NCI-H2171 (cell line): ENCODE data around the gene PDE7B.

Source experiments
- DNase-seq: peaks from one replicate; lab custom pipeline; 2025; lab: John Stamatoyannopoulos, UW

PDE7B gene

DNA sequence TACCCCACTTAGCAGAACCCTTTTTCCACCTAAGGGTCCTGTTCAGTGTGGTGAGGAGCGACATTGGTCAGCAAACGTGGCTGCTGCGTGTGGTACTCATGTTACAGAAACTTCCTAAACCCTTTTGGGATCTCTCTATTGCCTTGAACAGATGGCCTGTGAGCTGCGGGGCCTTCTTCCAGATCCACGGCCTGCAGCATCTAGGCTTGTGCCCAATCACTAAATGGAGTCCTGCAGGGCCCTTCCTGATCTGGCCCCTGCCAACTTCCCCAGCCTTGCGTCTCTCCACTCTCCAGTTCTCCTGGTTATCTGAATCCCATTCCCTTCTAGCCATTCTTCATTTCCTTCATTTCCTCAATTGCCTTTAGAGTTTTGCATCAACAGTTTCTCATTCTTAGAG lies 85.6 kb downstream of the PDE7B start:
- no peak for DNase-seq

DNA sequence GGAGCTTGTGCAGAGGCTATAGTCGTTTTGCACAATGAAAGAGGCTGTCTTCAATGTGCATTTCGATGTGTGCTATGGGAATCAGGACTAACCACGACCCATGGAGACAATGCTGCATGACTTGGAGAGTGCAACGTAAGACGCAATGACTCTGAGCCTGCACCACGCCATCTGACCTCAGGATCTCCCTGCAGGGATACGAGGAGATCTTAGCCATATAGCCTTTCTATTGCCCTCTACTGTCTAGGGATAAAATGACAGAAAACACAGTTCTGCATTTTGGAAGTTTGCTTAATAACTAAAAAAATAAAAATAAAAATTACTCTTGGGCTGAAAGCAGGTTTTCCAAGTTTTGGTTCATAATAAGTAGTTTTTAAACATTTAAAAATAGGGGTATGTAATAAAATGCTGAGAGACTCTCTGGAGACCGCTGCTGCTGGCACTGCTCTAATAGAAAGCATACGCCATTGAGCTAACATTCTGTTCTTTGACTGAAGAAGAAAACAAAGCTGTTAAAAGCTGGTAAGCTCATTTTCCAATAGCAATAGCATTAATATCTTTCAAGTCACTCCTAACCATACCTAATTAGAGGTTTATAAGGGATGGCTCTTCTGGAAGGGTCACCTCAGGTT lies 87.2 kb downstream of the PDE7B start:
- peak; percentile 0 for DNase-seq

DNA sequence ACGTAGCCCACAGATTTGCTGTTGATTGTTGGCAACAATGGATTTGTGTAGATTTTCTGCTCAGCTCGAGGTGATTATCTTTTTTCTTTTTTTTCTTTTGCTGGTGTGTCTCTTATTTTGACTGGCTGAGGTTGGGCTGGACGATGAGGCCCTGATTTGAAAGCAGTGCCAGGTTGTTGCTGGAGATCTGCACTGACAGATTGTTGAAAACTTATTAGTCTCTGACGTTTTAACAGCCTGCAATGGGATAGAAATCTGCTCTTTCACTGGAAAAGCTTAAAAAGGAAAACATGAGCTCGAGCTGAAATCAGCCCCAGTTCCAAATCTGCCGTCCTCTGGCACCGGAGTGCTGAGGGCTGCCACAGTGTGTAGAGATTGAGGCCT lies 87.7 kb downstream of the PDE7B start:
- no peak for DNase-seq

DNA sequence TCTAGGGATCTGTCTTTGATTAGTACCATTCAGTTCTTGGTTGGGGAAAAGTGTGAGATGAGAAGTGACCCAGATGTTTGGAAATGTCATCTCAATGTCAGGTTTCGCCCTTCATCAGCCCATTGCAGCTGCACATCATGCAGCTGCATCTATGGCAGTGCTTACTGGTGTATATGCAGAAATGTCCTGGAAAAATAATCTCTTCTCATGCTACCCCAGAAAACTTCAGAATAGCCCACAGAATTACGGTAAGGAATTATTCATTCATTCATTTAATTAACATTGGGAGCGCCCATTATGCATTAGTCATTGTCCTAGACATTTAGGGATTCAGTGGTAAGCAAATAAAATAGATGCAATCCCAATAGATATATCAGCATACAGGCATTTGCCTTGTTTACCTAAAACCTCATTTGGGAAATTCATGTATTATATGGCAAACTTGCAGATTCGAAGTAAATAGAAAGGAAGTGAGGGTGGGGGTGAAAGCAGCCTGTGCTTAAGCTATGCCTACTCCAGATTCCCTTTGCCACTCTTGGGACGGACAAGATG lies 89.2 kb downstream of the PDE7B start:
- no peak for DNase-seq

DNA sequence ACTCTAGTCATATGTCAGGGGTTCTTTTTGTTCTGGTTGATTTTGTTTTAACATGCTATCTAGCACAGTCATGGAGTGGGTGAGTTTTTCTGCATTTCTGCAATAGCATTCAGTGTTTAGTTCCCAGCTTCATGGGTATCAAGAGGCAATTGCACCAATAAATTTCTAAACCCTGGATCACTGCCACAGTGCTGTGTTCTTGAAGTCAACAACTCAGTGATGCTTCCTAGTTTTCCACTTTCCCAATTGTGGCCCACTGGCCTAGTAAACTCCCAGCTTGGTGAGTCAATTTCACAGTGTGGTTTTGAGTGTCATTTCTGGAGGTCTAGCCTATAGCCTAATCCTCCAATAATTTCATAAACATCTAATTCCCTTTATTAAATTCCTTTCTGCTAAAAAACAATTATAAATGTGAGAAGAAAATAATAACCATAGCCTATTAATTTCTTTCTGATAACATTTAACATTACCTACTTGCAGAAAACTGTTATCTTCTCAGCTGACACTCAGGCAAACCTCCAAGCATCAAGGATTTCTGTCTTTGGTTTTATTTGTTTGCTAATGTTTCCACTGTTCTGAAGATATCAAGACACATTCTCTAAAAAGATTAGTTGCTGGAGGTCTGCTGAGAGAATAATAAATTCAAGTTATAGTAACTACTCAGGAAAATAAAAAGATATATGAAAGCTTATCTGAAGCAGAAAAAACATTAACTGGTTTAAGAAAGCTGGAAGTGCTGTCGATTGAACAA lies 89.9 kb downstream of the PDE7B start:
- DNase-seq = no peak

DNA sequence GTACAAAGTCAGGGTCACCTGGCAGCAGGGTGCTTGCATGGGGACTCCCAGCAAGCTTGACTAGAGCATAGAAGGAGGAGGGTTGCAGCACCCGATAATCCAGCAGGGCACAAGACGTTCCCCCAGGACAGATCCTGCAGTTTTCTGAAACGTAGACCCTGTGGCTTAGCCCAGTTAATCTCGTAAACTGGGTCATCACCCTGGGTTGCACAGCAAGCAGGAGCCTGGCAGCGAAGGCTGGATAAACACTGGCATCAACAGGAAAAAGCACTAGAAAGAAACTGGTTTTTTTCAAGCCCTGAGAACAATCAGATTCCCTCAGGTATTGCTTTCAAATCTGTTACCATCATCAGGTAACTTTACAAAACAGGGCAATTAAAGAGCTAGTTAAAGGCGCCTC lies 92.6 kb downstream of the PDE7B start:
- DNase-seq = no peak

GRCh38 chr6:135946674-135947073 lies 95.2 kb downstream of the PDE7B start:
- no peak for DNase-seq

- DNase-seq = no peak
Measured at GRCh38 chr6:135950669-135951068, 99.2 kb downstream of the PDE7B start.

DNA sequence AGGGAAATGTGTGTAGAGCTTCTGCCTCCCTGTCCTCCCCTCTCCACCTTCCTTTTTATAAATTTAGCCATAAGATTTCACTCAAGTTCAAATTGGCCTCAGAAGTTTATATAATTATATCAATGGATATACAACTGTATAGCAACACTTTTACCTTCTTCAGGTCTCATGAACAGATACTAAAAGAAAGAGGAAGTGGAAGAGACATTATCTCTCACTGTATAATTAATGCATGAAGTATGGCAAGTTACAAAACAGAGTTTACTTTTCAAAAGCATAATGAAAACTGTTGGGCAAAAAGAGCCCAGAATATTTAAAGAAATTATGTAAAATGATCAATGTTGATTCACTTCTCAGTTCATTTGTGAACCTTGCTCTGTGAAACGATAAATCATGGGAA lies 99.7 kb downstream of the PDE7B start:
- DNase-seq = no peak

DNA sequence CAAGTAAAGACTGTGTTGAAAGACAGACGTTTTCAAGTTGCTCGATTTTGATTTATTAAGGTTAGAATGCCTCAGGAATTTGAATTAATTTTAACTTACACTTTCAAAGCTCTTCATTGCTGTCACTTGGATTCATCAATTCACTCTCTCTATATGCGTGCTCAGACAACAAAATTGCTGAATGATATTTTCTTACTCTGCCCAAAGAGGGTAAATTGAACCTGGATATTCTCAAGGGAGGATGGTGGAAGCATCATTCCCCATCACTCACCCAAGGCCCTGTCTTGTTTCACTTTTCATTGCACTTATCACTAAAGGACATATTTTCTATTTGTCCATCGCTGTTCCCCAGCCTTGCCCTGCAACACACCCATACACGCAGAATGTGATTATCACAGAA lies 102.3 kb downstream of the PDE7B start:
- DNase-seq = no peak

DNA sequence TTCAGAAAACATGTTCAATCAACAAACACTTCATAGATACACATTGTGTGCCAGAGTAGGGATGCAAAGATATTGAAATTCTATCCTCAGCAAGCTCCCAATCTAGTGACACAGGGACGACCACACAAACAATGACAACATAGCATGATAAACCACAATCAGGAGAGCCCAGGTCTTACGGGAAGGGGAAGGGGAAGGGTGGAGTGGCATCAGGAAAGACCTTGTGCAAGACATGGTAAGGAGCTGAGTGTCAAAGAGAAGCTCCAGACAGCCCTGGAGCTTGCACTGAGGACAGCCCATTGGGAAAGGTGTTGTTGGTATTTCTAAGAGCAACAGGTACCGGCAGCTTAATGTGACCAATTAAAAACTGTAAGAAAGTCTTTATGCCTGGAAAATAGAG lies 103.6 kb downstream of the PDE7B start:
- no peak for DNase-seq

DNA sequence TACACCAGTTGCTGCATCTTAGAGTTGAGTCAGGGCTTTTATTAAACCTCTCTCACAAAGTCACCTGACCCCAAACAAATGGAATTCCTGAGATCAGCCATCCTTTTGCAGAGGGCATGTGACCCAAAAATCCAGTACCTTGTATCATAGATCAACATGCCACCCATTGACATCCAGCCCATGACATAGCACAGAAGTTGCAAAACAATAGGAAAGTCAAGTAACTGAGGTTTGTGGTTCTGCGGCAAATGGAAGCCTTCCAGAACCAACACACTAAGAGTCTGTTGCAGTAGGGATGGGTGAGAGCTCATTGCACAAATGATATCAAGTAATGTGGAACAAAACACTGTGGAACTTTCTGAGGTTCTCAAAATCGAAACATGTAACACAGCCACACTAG lies 111.2 kb downstream of the PDE7B start:
- no peak for DNase-seq

GRCh38 chr6:135970750-135971149 lies 119.2 kb downstream of the PDE7B start:
- no peak for DNase-seq

- DNase-seq = no peak
Measured at GRCh38 chr6:135971351-135971750, 119.8 kb downstream of the PDE7B start.

DNA sequence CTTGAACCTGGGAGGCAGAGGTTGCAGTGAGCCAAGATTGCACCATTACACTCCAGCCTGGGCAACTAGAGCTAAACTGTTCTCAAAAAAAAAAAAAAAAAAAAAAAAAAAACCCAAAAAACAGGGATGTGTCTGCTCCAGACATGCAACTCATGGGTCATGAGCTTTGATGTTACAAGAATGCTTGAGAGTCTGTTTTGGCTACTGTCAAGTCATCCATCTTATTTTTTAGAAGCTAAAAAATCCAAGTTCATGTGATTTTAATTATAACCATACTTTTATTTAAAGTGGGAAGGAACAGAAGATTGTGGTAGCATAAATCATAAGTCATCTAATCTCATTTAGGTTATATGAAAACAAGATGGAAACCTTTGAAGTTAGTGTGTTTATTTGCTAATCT lies 120.6 kb downstream of the PDE7B start:
- no peak for DNase-seq

GRCh38 chr6:135972586-135972985 lies 121.1 kb downstream of the PDE7B start:
- no peak for DNase-seq

GRCh38 chr6:135974426-135974825 lies 122.9 kb downstream of the PDE7B start:
- DNase-seq = no peak

GRCh38 chr6:135976585-135976984 lies 125.1 kb downstream of the PDE7B start:
- DNase-seq = no peak

DNA sequence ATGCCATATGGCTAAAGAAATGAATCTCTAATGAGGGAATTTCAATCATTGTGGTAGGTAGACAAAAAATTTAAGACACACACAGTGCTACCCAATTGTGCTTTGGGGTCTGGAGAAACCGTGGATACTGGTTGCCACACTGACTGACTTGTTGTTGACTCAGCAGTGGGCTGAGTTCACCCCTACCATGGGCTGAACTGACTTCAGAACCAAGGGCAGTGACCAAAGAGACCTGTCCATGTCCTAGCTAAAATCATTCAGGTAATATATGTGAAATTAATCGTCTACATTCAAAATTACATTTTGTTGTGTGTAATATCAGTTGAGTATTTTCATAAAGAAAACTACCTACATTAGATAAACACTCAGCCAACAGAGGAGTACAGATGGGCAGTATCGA lies 131.6 kb downstream of the PDE7B start:
- DNase-seq = no peak

GRCh38 chr6:135983718-135984343 lies 132.3 kb downstream of the PDE7B start:
- DNase-seq = no peak

DNA sequence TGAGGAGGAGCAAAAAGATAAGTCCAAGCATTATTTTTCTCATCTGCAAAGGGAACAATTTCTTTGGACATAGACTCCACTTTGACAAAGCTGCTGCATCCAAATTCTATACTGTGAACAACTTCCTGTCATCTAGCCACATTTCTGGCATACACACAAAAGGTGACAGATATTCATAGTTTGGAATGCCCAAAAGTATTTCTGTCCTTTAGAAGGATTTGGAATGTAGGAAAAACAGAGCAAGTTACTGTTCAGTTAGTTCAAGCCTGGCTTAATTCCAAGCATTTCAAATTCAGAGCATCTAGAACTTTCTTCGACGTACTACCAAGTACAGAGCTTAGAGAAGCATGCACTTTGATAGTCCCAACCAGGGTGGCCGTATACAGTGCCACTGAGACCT lies 134.0 kb downstream of the PDE7B start:
- DNase-seq = no peak

DNA sequence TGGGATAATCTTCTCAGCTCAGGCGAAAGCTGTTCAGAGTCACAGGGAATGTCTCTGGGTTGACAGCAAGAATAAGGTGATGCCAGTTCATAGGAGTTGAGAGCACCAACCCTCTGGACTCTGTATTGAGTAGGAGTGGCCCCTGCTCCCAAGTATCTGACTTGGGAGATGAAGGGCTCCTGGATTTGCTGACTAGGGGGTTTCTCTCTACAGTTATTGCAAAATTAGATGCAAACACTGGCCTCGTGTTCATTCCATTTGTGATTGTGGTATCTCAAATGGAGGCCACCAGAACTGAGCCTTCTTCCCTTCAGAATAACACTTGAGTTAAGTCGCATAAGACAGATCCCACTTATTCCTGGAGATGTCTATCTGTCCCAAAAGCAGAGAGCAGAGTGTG lies 135.7 kb downstream of the PDE7B start:
- DNase-seq = no peak

GRCh38 chr6:135990439-135990838 lies 138.9 kb downstream of the PDE7B start:
- no peak for DNase-seq
